ENCODE results near the gene LRRTM4. TPM values are rescaled to one million over a fixed set of nuclear protein-coding genes. Genes with fewer than 3 reads are reported as not detected.

The LRRTM4 gene
- total RNA-seq, 4 donors from 2014 or later, result not detected

- Histone ChIP-seq H3K27ac (no peak overlapping the region), H3K9me3 (no peaks in the 10 kb centered on the region), H3K4me1 (no peaks in the 10 kb centered on the region), H3K36me3 (no peaks in the 10 kb centered on the region), H3K4me3 (replicated peaks in 1 of 3) (no peak overlapping the region), H3K27me3 (no peaks in the 10 kb centered on the region)
- 44 to 49% methylated on average over 1 of the region's 1 CpG for WGBS, 2 donors
- DNase-seq, result no peak
- intact Hi-C loops (cut with DNase I), result no loop called here
- TF ChIP-seq CTCF (IDR thresholded peaks at IDR 0.05), result no peak
- no peak for TF ChIP-seq POLR2A (IDR thresholded peaks at IDR 0.05)
These were observed 103.6 kb downstream of the LRRTM4 start for GRCh38 chr2:77418537-77418936.

GRCh38 chr2:77404189-77404588 is 118.0 kb downstream of the LRRTM4 start:
- Histone ChIP-seq H3K4me3 (replicated peaks in 1 of 3) (no peak overlapping the region), H3K27ac (no peak overlapping the region), H3K9me3 (no peaks in the 10 kb centered on the region), H3K4me1 (no peaks in the 10 kb centered on the region), H3K27me3 (no peaks in the 10 kb centered on the region), H3K36me3 (no peaks in the 10 kb centered on the region)
- 89 to 94% methylated on average over 1 of the region's 1 CpG for WGBS, 2 donors
- intact Hi-C loops (cut with DNase I), result no loop called here
- TF ChIP-seq CTCF (IDR thresholded peaks at IDR 0.05), result no peak
- TF ChIP-seq POLR2A (IDR thresholded peaks at IDR 0.05), result no peak
- no peak for DNase-seq

- Histone ChIP-seq H3K4me3 (replicated peaks in 1 of 3) (no peak overlapping the region), H3K4me1 (no peaks in the 10 kb centered on the region), H3K27ac (no peak overlapping the region), H3K27me3 (no peaks in the 10 kb centered on the region), H3K9me3 (no peaks in the 10 kb centered on the region), H3K36me3 (no peaks in the 10 kb centered on the region)
- TF ChIP-seq CTCF (IDR thresholded peaks at IDR 0.05) (no peak), POLR2A (IDR thresholded peaks at IDR 0.05) (no peak)
- intact Hi-C loops (cut with DNase I), result no loop called here
- WGBS, 2 donors, result 74 to 83% methylated on average over 4 of the region's 4 CpGs
- no peak for DNase-seq
These were observed 123.1 kb downstream of the LRRTM4 start for GRCh38 chr2:77398970-77399600.

GRCh38 chr2:77397763-77398162 is 124.4 kb downstream of the LRRTM4 start:
- Histone ChIP-seq H3K4me1 (no peaks in the 10 kb centered on the region), H3K9me3 (no peaks in the 10 kb centered on the region), H3K36me3 (no peaks in the 10 kb centered on the region), H3K4me3 (replicated peaks in 1 of 3) (no peak overlapping the region), H3K27ac (no peak overlapping the region), H3K27me3 (no peaks in the 10 kb centered on the region)
- DNase-seq, result no peak
- intact Hi-C loops (cut with DNase I), result no loop called here
- 92 to 95% methylated on average over 2 of the region's 2 CpGs for WGBS, 2 donors
- TF ChIP-seq CTCF (IDR thresholded peaks at IDR 0.05), result no peak
- no peak for TF ChIP-seq POLR2A (IDR thresholded peaks at IDR 0.05)

- Histone ChIP-seq H3K4me1 (no peaks in the 10 kb centered on the region), H3K4me3 (replicated peaks in 1 of 3) (no peak overlapping the region), H3K27me3 (no peaks in the 10 kb centered on the region), H3K27ac (no peak overlapping the region), H3K9me3 (no peaks in the 10 kb centered on the region), H3K36me3 (no peaks in the 10 kb centered on the region)
- TF ChIP-seq CTCF (IDR thresholded peaks at IDR 0.05) (no peak), POLR2A (IDR thresholded peaks at IDR 0.05) (no peak)
- DNase-seq, result no peak
- 70 to 75% methylated on average over 1 of the region's 1 CpG for WGBS, 2 donors
- intact Hi-C loops (cut with DNase I), result no loop called here
These were observed 127.2 kb downstream of the LRRTM4 start for GRCh38 chr2:77395011-77395410.

All from thyroid gland (tissue), 4 donors.